AG04450 (cell line): Measurements from ENCODE around the gene TGDS. TPM values are rescaled to one million over a fixed set of nuclear protein-coding genes. Genes with fewer than 3 reads are reported as not detected.

Source experiments
- CTCF ChIA-PET: fragments of 300-600, 350-600 bp; formaldehyde crosslinking; extraction: SDS; loops from one replicate; lab custom pipeline; 2022; ENCODE audit warnings: antibody characterized with exemption, inconsistent platforms; lab: Charles Lee
- POLR2A ChIA-PET: fragments of 350-600 bp; formaldehyde crosslinking; extraction: SDS; loops from one replicate; lab custom pipeline; 2021; ENCODE audit warnings: antibody characterized with exemption, inconsistent platforms; lab: Yijun Ruan, JAX
- DNase-seq: peaks from one replicate; pipeline ENCODE4 v3.0.0-alpha.2; 2011; ENCODE audit warnings: low read depth, low spot score
- H3K27ac ChIP-seq: one replicate; pipeline ENCODE4 v1.5.1; 2012; ENCODE audit warnings: low read depth, low read length, control low read depth
- H3K27me3 ChIP-seq: one replicate; pipeline ENCODE4 v1.6.0; 2012; ENCODE audit warnings: low read length; ENCODE audit not compliant: control insufficient read depth, insufficient read depth
- H3K4me3 ChIP-seq: 2 replicates; pipeline ENCODE4 v1.5.1; 2011; ENCODE audit warnings: mild to moderate bottlenecking, low read depth, low read length, control low read depth
- H3K9me3 ChIP-seq: 2 replicates; pipeline ENCODE4 v1.5.1; 2012; ENCODE audit warnings: low read length; ENCODE audit not compliant: control insufficient read depth, insufficient read depth
- CTCF ChIP-seq: IDR thresholded peaks from 2 replicates; pipeline ENCODE4 v1.5.1; 2011; ENCODE audit warnings: low read depth, low read length, control low read depth, inconsistent platforms
- polyA plus RNA-seq: library from polyadenylated mRNA; depleted of rRNA; stranded (reverse); fragments of >200 nt; gene quantifications from 2 replicates; pipeline ENCODE4 v1.2.3, GENCODE V29; 2011

Gene TGDS
- polyA plus RNA-seq, 1 experiment = 21.7 TPM

- no peak for TF ChIP-seq CTCF
- peak; percentile 99 for DNase-seq
- no peaks in the 10 kb centered on the region for H3K27me3 ChIP-seq
- H3K9me3 ChIP-seq = no peaks in the 10 kb centered on the region; the same call in 1 of the 2 replicates
- POLR2A ChIA-PET = interaction anchor here (0.7 to 1.4 kb wide), 3 partner anchors 10 to 53 kb away, joined by 3 to 8 read pairs (median 4); no protein-coding TSS in a partner anchor
- peak within 1 kb of the TSS; percentile 89 for H3K4me3 ChIP-seq
- CTCF ChIA-PET = interaction anchor here (0.7 to 5.6 kb wide), 2 partner anchors 17 to 1626 kb away, joined by 3 to 67 read pairs; no protein-coding TSS in a partner anchor
- H3K27ac ChIP-seq = peak within 1 kb of the TSS; percentile 57
These were observed 5.8 kb upstream of the TGDS start, which contains the start of gene GPR180 for GRCh38 chr13:94601446-94602431. TSS of gene GPR180 (plus strand) at chr13:94601857. CDS start at chr13:94601928, 71 bp downstream.

GRCh38 chr13:94599877-94600276 is 3.9 kb upstream of the TGDS start:
- no peak overlapping the region for H3K4me3 ChIP-seq
- CTCF ChIA-PET = interaction anchor here (1.1 kb wide), 1 partner anchor 18 kb away, joined by 5 read pairs; no protein-coding TSS in a partner anchor

GRCh38 chr13:94598281-94598680 is 2.3 kb upstream of the TGDS start:
- no peaks in the 10 kb centered on the region for H3K27me3 ChIP-seq
- POLR2A ChIA-PET = no interaction called here
- TF ChIP-seq CTCF = no peak
- no peak overlapping the region for H3K4me3 ChIP-seq
- CTCF ChIA-PET = no interaction called here
- no peaks in the 10 kb centered on the region; the same call in 1 of the 2 replicates for H3K9me3 ChIP-seq
- DNase-seq = no peak
- H3K27ac ChIP-seq = peak overlapping the region; percentile 25

More at GRCh38 chr13:94599877-94600276, 3.9 kb upstream of the TGDS start:
- POLR2A ChIA-PET = no interaction called here
- TF ChIP-seq CTCF = no peak
- Histone ChIP-seq H3K27me3 (no peaks in the 10 kb centered on the region), H3K9me3 (no peaks in the 10 kb centered on the region; the same call in 1 of the 2 replicates), H3K27ac (no peak overlapping the region)
- no peak for DNase-seq

GRCh38 chr13:94596575-94596971 is 621 bp upstream of the TGDS start:
- Histone ChIP-seq H3K4me3 (peak overlapping the region; percentile 74), H3K27ac (no peak overlapping the region), H3K27me3 (no peaks in the 10 kb centered on the region), H3K9me3 (no peaks in the 10 kb centered on the region)
- CTCF ChIA-PET = interaction anchor here (0.7 kb wide), 1 partner anchor 379 kb away, joined by 4 read pairs; no protein-coding TSS in a partner anchor
- TF ChIP-seq CTCF = no peak
- POLR2A ChIA-PET = interaction anchor here (0.6 to 1.8 kb wide), 5 partner anchors 10 to 1026 kb away, joined by 3 to 21 read pairs (median 5); no protein-coding TSS in a partner anchor
- DNase-seq = no peak
